Ureter (tissue), 1 donor: ENCODE results near the gene ADGRB2. TPM values are rescaled to one million over a fixed set of nuclear protein-coding genes. Genes with fewer than 3 reads are reported as not detected.
"Not testable (repeated sequence)": the region's sequence is repeated elsewhere in the genome, so short reads cannot be mapped to it uniquely, and the experiment has no call there.

Experiments used
- DNase-seq: peaks from one replicate; pipeline ENCODE4 v3.0.0-alpha.2; 2020; ENCODE audit warnings: low spot score
- total RNA-seq: library from RNA; stranded (reverse); gene quantifications from one replicate; pipeline ENCODE4 v1.2.4, GENCODE V29; 2023
- donor health status: DM: yes; HTN: yes; CAD: no.

ADGRB2 gene
- total RNA-seq, 1 donor from 2014 or later: 7.5 TPM

DNA sequence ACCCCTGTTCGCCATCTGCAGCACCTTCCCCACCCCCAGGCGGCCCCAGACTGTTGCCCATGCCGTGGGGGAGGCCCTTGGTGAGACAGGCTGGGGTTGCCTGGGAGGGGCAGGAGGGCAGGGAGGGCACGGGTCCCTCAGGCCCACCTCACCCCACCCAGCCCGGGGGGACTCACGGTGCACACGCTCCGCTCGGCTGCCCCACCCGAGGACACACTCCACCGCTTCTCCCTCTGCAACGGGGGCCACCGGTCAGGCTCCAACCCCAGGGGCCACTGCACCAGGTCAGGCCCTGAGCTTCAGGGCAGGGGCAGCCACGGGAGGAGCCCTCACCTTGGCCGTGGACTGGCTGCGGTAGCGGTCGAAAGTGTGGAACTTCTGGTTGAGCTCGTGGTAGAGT is 36.3 kb downstream of the ADGRB2 start:
- no peak for DNase-seq

DNA sequence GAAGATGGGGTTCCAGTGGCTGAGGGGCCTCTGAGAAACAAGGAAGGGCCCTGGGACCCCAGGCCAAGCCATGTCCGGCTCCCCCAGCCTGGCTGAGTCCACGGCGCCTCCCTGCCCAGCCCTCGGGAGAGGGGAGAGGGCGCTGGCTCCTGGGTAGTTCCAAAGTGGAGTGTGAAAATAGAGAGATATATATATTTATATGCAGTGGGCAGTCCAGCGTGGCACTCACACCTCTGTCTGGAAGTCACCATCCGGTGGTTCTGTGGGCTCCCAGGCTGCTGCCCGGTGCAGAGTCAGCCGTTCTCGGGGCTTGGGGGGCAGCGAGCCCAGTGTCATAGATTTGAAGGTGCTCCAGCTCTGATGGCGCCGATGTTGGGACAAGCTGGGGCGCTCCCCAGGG is 36.9 kb downstream of the ADGRB2 start:
- DNase-seq: no peak

DNA sequence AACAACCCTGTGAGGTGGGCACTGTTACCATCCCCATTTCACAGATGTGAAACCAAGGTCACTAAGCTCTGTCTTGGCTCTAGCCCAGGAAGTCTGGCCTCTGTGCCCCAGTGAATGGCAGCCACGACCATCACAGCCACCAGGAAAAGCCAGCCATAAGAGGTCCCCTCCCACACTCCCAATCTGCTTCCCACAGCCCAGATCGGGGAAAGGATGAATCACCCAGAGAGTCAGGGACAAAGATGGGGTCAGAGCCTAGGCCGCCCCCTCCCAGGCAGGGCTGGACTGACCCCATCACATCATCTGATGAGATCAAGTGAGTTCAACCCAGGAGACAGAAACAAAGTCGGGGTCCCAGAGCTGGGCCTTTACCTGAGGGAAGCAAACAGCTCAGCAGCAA is 37.4 kb downstream of the ADGRB2 start:
- DNase-seq: no peak

DNA sequence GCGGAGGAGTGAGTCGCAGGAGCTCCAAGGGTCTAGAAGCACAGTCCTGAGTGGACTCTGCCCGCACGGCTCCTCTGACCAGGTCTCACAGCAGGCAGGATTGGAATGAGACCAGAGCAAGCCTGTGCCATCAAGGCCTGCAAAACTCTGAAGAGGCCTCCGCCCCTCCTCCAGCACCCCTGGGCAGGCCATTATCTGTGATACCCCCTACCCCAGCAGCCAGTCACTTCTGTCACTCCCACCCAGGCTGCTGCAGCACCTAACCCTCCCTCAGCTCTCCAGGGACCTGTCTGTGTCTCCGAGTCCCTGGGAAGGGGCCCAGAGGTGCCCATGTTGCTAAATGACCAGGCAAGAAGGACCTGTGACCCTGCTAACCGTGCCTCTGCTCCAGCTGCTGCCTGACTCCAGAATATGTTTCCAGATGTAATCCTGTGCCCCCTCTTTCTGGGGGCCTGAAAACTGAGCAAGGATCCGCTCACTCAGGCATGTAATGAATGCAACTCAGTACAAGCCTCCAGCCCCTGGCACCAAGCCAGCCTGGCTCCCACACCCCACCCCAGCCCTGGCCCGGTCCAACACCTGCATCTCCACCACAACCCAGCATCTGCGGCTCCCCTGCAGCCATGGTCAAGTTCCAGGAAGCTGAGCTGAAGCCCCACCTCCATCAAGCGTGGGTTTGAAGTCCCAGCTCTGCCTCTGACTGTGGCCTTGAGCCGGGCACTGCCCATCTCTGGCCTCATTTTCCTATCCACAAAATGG is 38.2 kb downstream of the ADGRB2 start:
- DNase-seq: no peak

DNA sequence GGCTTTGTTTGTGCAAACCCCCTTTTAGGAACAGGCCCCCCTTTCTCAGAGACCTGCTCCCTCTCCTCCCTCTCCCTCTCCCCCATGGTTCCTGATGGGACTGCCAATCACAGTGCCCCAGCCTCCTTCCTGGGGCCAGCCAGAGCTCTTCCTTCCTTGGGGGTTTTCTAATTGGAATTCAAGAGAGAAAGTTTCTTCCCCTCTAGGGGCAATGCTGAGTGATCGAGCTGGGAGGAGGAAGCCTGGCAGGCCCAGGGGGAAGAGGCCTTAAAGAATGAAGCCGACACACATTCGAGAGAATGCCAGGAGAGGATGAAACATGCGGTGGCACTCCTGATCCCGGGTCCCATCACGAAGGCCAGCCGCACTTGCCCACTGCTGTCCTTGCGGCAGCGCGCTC is 39.0 kb downstream of the ADGRB2 start:
- no peak for DNase-seq

DNA sequence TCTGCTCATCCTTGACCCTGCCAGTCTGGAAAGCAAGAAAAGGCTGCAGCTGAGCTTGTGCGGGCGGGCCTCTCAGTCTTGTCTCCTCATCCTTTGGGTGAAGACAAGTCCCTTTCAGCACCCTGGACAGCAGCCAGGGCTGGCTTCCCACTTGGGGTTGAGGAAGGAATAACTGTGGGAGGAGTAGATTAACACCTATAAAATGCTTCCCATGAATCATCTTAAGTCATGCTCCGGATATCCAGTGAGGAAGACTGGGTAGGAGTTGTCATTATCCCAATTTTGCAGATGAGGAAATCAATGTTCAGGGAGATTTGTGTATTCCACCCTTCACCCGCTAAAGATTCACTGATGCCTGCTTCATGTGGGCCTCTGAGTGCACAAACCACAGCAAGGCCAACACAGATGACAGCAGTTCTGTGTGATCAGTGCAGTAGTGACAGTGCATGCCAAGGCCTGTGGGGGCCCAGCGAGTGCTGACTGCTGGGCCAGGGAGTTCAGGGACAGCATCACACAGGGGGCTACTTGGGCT is 40.2 kb downstream of the ADGRB2 start:
- no peak for DNase-seq

DNA sequence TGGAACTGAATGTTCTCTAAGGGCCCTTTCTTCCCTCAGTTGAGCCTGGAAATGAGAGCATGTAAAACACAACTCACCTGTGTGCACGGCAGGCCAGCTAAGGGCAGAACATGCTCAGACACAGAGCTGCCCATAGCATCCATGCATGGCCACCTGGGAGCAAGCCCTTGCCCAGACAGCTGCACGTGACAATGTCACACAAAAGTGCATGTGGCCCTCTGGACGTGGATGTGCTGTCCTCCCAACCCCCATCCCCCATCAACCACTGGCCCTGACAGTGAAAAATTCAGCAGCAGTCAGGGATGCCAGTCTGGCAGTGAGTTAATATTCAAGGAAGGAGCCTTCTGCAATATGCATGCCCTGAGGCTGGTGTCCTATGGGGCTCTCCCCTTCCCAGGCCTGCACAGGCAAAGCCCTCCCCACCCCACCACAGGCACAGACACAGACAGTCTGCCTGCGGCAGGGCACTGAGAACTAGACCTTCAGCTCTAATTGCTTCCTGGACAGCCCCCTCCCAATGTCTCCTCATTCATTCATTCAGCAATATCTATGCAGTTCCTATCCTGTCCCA is 45.7 kb downstream of the ADGRB2 start:
- DNase-seq: no peak

DNA sequence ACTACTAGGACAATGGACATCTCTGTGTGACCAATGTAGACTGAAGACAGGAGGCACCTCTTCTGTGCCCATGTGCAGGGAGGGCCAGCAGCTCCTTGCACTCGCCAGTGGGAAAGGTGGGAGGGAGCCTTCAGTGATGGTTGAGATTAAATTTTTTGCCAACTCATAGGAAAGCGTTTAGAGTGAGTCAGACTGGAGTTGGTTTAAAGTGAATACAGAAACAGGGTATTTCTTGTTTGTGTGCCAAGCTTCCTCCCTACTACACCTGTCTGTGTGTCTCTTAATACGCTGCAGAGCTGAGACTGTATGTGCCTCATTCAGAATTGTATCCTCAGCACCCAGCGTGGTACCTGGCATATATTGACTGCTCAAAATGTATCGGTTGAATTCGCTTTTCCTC is 46.8 kb downstream of the ADGRB2 start:
- no peak for DNase-seq

DNA sequence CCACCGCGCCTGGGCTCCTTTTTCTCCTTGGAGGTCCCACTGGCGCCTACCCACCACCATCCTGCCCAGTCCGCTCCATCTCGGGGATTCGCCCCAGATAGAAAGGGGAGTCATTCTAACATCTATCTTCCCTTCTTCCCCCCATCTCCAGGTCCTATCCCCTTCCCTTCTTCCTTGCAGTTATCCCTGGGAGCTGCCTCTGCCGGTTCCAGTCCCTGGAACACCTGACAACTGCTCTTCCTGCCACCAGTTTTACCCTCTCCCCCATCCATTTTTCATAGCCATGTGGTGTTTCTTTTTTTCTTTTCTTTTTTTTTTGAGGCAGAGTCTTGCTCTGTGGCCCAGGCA is 48.3 kb downstream of the ADGRB2 start:
- DNase-seq: no peak

DNA sequence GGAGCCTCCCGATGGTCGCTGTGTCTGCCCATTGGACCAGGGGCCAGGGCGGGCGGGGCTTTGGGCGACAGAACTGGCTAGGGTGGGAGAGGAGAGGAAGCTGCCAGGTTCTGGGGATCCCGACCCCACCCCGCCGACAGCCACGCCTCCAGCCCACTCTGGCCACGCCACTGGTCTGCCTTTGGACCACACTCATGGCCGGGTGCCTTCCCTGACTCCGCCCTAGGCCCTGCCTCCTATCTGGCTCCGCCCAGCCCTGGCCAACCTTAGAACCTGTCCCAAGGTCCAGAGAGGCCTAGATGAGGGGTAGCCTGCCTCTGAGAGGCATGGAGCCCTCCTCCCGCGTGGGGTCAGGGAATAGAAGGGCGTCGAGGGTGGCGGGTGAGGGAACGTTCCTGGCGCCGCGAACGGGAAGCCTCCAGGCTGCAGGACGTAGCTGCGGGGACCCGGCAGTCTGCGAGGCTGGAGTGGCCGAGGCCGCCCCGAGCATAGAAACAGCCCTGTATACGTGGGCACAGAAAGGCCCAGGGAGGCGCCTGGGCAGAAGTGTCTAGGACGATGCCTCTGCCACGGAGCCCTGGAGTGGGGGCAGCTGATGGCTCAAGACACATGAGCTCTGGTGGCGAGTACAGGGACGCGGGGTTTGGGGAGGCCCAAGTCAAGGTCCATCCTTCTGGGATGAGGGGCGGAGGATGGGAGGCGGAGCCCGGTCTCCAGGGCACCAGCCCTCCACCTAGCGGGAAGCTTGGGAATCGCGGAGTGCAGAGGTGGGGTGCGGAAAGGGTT is 48.9 kb downstream of the ADGRB2 start:
- peak; percentile 95 for DNase-seq

DNA sequence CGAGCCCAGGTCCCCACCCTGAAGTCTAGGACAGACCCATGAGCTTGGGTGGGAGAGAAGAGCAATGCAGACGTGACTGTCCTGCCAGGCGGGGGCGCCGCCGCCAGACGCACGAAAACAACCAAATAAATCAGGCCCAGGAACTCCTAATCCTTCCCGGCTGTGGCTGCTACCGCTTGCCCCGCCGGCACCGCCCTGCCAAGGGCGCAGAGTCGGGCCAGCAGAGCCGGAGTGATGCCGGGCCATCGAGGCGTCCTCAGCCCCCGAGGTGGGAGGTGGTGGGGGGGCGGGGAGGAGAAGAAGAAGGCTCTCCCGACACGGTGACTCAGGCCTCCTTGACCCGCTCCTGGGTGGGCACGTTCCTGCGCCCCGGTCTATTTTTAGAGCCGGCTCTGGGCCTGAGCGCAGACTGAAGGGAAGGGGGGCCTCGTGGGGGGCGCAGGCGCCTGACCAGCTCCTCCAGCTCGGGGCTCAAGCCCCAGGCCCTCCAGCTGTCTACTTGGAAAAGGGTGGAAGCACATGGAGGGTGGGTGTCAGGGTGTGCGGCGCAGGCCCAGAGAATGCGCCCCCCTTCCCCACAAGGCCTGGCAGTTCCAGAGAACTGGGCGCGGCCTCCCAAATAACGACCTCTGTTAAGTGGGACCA is 49.6 kb downstream of the ADGRB2 start:
- DNase-seq: peak; percentile 81

DNA sequence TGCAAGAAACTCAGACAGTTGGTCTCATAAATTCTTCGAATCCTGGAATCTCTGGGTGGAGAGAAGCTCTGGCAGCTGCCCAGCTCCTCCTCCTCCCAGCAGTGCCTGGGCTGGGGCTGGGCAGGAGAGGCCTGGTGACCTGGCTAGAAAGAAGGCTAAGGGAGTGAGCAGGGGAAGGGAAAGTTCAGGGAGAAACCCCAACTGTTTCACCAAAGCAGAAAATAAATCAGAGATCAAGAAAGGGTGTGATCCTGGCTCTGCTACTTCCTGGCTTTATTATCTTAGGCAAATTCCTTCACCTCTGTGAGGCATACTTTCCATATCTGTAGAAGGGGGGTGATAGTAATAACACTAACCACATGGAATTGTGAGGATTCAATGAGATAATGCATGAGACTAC is 51.5 kb downstream of the ADGRB2 start:
- DNase-seq: peak; percentile 79

DNA sequence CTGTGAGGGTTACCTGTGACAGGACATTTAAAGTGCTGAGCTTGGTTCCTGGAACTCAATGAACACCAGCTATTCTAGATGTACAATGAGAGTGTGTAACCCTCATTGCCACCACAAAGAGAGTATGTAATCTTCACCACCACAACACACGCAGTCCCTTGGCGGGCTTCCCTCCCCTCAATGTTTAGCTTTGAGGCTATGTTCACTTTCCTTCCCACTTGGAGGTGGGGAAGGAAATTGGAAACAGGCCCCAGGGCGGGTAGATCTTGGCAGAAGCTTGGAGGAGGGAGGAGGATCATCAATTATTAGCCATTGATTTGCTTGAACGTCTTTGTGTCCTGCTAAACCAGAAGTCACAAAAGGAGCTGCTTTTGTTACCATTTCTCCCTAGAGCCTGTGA is 52.1 kb downstream of the ADGRB2 start:
- no peak for DNase-seq

DNA sequence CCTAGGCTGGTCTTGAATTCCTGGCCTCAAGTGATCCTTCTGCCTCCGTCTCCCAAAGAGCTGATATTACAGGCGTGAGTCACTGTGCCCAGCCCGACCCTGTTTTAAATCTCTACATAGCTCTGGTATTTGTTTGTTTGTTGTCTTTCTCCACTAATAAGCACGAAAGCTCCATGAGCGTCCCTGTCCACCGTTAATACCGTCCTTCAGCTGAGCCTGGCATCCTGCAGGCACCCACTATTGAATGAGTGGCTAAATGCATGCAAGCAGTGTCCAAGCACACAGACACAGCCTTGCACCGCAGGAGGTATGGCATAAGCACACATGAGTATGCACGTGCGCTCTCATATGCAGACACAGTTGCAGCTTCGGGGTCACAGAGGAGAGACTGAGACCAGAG is 55.8 kb downstream of the ADGRB2 start:
- no peak for DNase-seq

DNA sequence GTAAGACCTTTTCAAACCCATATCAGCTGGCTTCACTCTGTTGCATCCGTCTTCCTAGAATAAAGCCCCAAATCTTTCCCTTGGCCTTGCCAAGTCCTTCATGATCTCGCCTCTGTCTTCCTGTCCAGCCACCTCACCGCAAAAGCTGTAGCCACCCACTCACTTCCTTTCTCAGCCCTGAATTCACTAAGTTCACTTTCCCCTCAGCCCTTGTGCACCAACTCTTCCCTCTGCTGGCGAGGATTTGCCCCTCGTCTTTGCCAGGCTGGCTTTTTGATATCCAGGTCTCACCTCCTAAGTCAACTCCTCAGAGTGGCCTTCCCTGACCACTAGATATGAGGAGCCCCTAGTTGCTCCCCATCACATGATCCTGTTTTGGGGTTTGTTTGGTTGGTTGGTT is 56.4 kb downstream of the ADGRB2 start:
- no peak for DNase-seq

DNA sequence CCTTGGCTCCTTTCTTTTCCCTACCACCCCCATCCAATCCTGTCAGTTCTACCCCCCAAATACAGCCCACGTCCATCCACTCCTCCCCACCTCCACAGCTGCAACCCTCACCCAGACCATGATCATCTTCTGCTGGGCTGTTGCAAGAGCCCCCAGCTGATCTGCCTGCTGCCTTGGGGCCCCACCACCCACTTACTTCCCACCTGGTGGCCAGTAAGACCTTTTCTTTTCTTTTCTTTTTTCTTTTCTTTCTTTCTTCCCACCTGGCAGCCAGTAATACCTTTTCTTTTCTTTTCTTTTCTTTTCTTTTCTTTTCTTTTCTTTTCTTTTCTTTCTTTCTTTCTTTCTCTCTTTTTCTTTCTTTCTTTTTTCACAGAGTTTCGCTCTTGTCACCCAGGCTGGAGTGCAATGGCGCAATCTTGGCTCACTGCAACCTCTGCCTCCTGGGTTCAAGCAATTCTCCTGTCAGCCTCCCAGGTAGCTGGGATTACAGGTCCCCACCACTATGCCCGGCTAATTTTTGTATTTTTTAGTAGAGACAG is 57.0 kb downstream of the ADGRB2 start:
- DNase-seq: not testable (repeated sequence)

DNA sequence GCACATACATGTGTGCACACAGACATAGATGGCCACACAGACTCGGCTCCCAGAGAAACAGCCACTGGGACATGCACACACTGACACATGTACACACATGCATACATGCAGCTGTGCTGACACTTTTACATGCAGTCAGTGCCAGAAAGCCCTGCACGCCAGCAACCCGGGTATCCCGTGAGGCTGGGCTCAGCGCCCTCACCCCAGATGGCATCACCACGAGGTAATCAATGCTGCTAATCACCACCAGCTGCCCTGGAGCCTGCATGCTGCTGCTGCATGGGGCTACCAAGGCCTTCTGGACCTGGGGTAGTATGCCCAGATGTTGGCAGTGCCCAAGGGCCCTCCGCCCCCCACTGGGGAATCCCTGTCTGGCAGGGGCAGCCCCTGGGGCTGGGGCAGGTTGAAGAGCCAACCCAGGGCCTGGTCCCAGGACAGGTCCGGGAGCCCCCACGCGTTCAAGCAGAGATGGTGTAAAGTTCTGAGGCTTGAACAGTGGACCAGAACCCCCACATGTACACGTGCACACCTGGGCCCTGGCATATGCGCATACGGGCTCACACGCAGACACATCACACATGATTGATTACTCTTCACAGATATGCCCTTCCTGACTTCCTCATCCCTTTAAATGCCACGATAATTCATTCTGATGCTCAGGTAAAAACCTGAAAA is 57.6 kb downstream of the ADGRB2 start:
- no peak for DNase-seq

DNA sequence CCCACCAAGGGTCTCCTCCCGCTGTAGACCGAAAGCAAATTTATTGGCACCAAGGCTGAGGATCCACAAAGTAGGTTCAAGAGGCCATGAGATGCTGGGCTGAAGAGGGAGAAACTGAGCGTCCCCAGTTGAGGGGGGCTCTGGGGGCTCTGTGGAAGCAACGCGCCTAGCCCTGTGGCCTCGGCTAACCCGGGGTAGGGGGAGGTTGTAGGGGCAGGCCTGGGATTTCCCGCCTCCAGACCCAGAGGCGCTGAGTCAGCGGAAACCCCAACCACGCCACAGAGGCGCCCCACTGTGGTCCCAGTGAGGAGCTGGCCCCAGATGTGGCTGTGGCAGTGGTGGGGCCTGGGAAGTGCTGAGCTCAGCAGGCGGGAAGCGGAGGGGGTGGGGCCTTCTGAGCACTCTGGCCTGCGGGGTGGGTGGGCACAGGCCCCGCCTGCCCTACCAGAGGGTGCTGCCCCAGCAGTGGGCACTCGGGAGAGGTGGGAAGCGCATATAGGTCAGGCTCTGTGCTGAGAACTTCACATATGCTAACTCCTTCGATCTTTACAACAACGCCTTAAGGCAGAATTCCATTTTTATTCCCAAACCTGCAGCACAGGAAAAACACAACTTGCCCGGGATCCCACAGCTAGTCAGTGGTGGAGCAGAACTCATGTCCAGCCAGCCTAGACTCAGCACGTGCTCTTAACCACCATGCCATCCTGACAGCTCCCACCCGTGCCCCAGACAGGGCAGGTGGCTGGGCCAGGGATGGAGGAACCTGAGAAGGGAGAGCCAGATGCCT is 58.9 kb downstream of the ADGRB2 start:
- DNase-seq: peak; percentile 77

DNA sequence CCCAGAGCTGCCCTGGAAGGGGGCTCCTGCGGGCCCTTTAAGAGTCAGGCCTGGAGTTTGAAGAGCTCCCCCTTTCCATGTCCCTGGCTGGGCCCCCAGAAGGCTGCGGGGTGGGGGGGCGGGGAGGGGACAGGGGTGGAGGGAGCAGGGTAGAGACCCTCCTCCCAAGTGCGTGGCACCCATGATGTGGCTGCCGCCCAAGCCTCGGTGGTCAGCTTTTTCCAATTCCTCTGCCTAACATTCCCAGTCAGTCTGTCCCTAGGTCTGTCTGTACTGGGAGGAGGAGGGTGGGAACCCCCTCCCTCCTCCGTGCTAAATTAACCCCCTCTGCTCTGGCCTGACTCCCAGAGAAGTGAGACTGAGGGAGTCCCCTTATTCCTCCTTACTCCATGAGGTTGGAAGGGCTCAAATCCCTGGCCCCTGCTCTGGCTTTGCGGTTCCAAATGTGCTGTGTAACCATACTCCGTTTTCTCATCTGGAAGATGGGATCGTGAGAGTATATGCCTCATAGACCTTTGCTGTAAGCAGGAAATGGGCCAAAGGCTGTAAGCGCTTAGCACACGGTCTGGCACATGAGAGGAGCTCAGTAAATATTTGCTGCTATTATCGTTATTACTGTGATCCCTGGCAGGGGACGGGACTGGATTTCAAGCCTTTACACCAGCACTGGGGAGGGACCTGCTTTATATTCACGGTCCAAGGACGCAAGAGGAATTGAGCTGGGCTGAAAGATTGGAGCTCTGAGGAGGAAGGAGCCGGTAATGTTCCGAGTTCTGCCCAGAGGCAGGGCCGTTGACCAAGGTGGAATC is 59.7 kb downstream of the ADGRB2 start:
- no peak for DNase-seq
